PFSK-1 (cell line): ENCODE measurements around the gene IRF7.

Experiments
- FOXP2 ChIP-seq: optimal IDR thresholded peaks from 2 replicates; pipeline ENCODE3; 2011; ENCODE audit warnings: borderline replicate concordance, control low read depth, inconsistent platforms; ENCODE audit not compliant: insufficient read depth; ENCODE audit errors: extremely low read length, extremely low read depth
- POLR2AphosphoS5 ChIP-seq: IDR thresholded peaks from 2 replicates; pipeline ENCODE4 v1.6.1; 2012; ENCODE audit warnings: low read depth, mild to moderate bottlenecking, control low read depth, low read length, moderate library complexity
- REST ChIP-seq, 2 experiments: IDR thresholded peaks; 2 replicates each; pipeline versions ENCODE4 v1.6.1 to v1.8.0; 2011 to 2012; ENCODE audit warnings: low read depth in 2 of 2, low read length in 2 of 2, control low read depth in 1 of 2, inconsistent platforms in 1 of 2, mild to moderate bottlenecking in 1 of 2, moderate library complexity in 1 of 2; ENCODE audit not compliant: insufficient read depth in 1 of 2
- SIN3A ChIP-seq: IDR thresholded peaks from 2 replicates; pipeline ENCODE4 v1.6.1; 2012; ENCODE audit warnings: mild to moderate bottlenecking, low read length, moderate library complexity, borderline replicate concordance; ENCODE audit not compliant: insufficient read depth
- TAF1 ChIP-seq: IDR thresholded peaks from 2 replicates; pipeline ENCODE4 v1.6.1; 2012; ENCODE audit warnings: low read length, control low read depth, borderline replicate concordance; ENCODE audit not compliant: insufficient read depth

GRCh38 chr11:620935-621814 lies 5.4 kb upstream of the IRF7 start:
- TF ChIP-seq POLR2AphosphoS5 (no peak), TAF1 (no peak), REST (IDR thresholded peaks at IDR 0.05; ENCODE audit: insufficient read depth in 1 of 2, low read depth in 2 of 2, low read length in 2 of 2) (no peak), FOXP2 (no peak), SIN3A (no peak)
